DOHH2 (cell line): ENCODE data around the gene NASP.

Source experiments
- H3F3A ChIP-seq: fragments of 200-600 bp; sonication (generic), shearing (Covaris generic); 2 replicates; pipeline ENCODE4 v1.6.0; 2016; ENCODE audit warnings: antibody characterized with exemption, mild to moderate bottlenecking; ENCODE audit not compliant: control insufficient read depth, insufficient read depth
- H3K27ac ChIP-seq: fragments of 200-600 bp; sonication (generic); 2 replicates; pipeline ENCODE4 v1.5.1; 2014; ENCODE audit warnings: low read depth, mild to moderate bottlenecking, low read length, moderate library complexity
- H3K27me3 ChIP-seq: fragments of 200-600 bp; sonication (generic); 2 replicates; pipeline ENCODE4 v1.6.1; 2014; ENCODE audit warnings: mild to moderate bottlenecking, low read length, mixed read lengths; ENCODE audit not compliant: control insufficient read depth
- H3K36me3 ChIP-seq: fragments of 200-600 bp; sonication (generic); 2 replicates; pipeline ENCODE4 v1.6.1; 2014; ENCODE audit warnings: mild to moderate bottlenecking, low read length, moderate library complexity, mixed read lengths; ENCODE audit not compliant: control insufficient read depth
- H3K4me1 ChIP-seq: fragments of 200-600 bp; sonication (generic); 2 replicates; pipeline ENCODE4 v1.6.1; 2014; ENCODE audit warnings: mild to moderate bottlenecking, low read length, mixed read lengths; ENCODE audit not compliant: control insufficient read depth
- H3K4me2 ChIP-seq: fragments of 200-600 bp; sonication (generic); 2 replicates; pipeline ENCODE4 v1.6.0; 2014; ENCODE audit warnings: mild to moderate bottlenecking, low read length, moderate library complexity
- H3K4me3 ChIP-seq: fragments of 200-600 bp; sonication (generic); 2 replicates; pipeline ENCODE4 v1.5.1; 2014; ENCODE audit warnings: mild to moderate bottlenecking, low read length, mixed read lengths
- H3K79me2 ChIP-seq: fragments of 200-600 bp; sonication (generic); 2 replicates; pipeline ENCODE4 v1.6.1; 2014; ENCODE audit warnings: mild to moderate bottlenecking, low read length, mixed read lengths; ENCODE audit not compliant: control insufficient read depth
- H3K9me2 ChIP-seq: fragments of 200-600 bp; sonication (generic); replicated peaks from 2 replicates; pipeline ENCODE4 v1.6.1; 2014; ENCODE audit warnings: mild to moderate bottlenecking, low read length, mixed read lengths; ENCODE audit not compliant: control insufficient read depth
- H3K9me3 ChIP-seq: fragments of 200-600 bp; sonication (generic); 2 replicates; pipeline ENCODE4 v1.6.1; 2014; ENCODE audit warnings: antibody characterized with exemption, low read length, mixed read lengths; ENCODE audit not compliant: control insufficient read depth, insufficient read depth
- H4K20me1 ChIP-seq: fragments of 200-600 bp; sonication (generic); 2 replicates; pipeline ENCODE4 v1.6.0; 2014; ENCODE audit warnings: low read depth, mild to moderate bottlenecking, antibody characterized with exemption, low read length, moderate library complexity; ENCODE audit not compliant: control insufficient read depth, insufficient read depth
- CTCF ChIP-seq: fragments of 200-600 bp; sonication (generic); IDR thresholded peaks from one replicate; pipeline ENCODE4 v1.5.1; 2014; ENCODE audit warnings: antibody characterized with exemption, mild to moderate bottlenecking, low read depth, low read length; ENCODE audit not compliant: poor library complexity, severe bottlenecking
- EZH2phosphoT487 ChIP-seq: fragments of 200-600 bp; sonication (generic); IDR thresholded peaks from 2 replicates; pipeline ENCODE4 v1.6.1; 2017; ENCODE audit warnings: borderline replicate concordance, mild to moderate bottlenecking, antibody characterized with exemption, low read length, moderate library complexity, mixed read lengths

NASP gene

GRCh38 chr1:45658171-45658570, 74.3 kb downstream of the NASP start:
- peaks cover 43% of the 10 kb centered on the region for H3K79me2 ChIP-seq
- TF ChIP-seq CTCF (no peak), EZH2phosphoT487 (no peak)
- H3K36me3 ChIP-seq = peaks cover 87% of the 10 kb centered on the region
- no peaks in the 10 kb centered on the region for H3F3A ChIP-seq
- H3K4me2 ChIP-seq = no peak overlapping the region
- no peaks in the 10 kb centered on the region for H3K4me1 ChIP-seq
- H3K4me3 ChIP-seq = no peak overlapping the region
- H3K9me3 ChIP-seq = no peaks in the 10 kb centered on the region
- H4K20me1 ChIP-seq = peaks cover 2% of the 10 kb centered on the region; the same call in 1 of the 2 replicates
- H3K27ac ChIP-seq = no peak overlapping the region
- no peaks in the 10 kb centered on the region for H3K9me2 ChIP-seq
- H3K27me3 ChIP-seq = no peaks in the 10 kb centered on the region

- H3K9me2 ChIP-seq = no peaks in the 10 kb centered on the region
- H3K4me2 ChIP-seq = no peak overlapping the region
- peaks cover 5% of the 10 kb centered on the region; the same call in 1 of the 2 replicates for H4K20me1 ChIP-seq
- H3K27me3 ChIP-seq = no peaks in the 10 kb centered on the region
- no peak overlapping the region for H3K4me3 ChIP-seq
- H3K79me2 ChIP-seq = peaks cover 54% of the 10 kb centered on the region
- H3K9me3 ChIP-seq = no peaks in the 10 kb centered on the region
- TF ChIP-seq CTCF (no peak), EZH2phosphoT487 (no peak)
- H3K4me1 ChIP-seq = no peaks in the 10 kb centered on the region
- peaks cover 86% of the 10 kb centered on the region for H3K36me3 ChIP-seq
- H3F3A ChIP-seq = no peaks in the 10 kb centered on the region
- H3K27ac ChIP-seq = no peak overlapping the region
These were observed 75.4 kb downstream of the NASP start for GRCh38 chr1:45659222-45659621.

- H3K9me2 ChIP-seq = no peaks in the 10 kb centered on the region
- no peaks in the 10 kb centered on the region for H3K9me3 ChIP-seq
- H3K36me3 ChIP-seq = peaks cover 75% of the 10 kb centered on the region
- H3K4me3 ChIP-seq = no peak overlapping the region
- no peak overlapping the region for H3K4me2 ChIP-seq
- no peak overlapping the region for H3K27ac ChIP-seq
- no peaks in the 10 kb centered on the region for H3K4me1 ChIP-seq
- no peaks in the 10 kb centered on the region for H3K27me3 ChIP-seq
- no peak for TF ChIP-seq EZH2phosphoT487
- no peak for TF ChIP-seq CTCF
- peaks cover 5% of the 10 kb centered on the region; the same call in 1 of the 2 replicates for H4K20me1 ChIP-seq
- H3K79me2 ChIP-seq = peaks cover 65% of the 10 kb centered on the region
- no peaks in the 10 kb centered on the region for H3F3A ChIP-seq
These were observed 76.5 kb downstream of the NASP start for GRCh38 chr1:45660336-45660735.
